Measurements from ENCODE around the gene TSPAN14.
"Not testable (repeated sequence)": the region's sequence is repeated elsewhere in the genome, so short reads cannot be mapped to it uniquely, and the experiment has no call there.

The TSPAN14 gene

GRCh38 chr10:80530251-80530650, 76.1 kb downstream of the TSPAN14 start:
- DNase-seq, result peak; percentile 26 to 33

GRCh38 chr10:80530816-80531215, 76.7 kb downstream of the TSPAN14 start:
- DNase-seq, result no peak

- DNase-seq, result no peak
These were observed 78.5 kb downstream of the TSPAN14 start for GRCh38 chr10:80532571-80532970.

- not testable (repeated sequence) for DNase-seq
These were observed 79.9 kb downstream of the TSPAN14 start for GRCh38 chr10:80534059-80534458.

GRCh38 chr10:80534646-80535045, 80.5 kb downstream of the TSPAN14 start:
- DNase-seq, result not testable (repeated sequence)

GRCh38 chr10:80535671-80536360, 81.7 kb downstream of the TSPAN14 start:
- peak; percentile 59 to 65 for DNase-seq

GRCh38 chr10:80536361-80536835, 82.3 kb downstream of the TSPAN14 start:
- no peak for DNase-seq

GRCh38 chr10:80537086-80537735, 83.1 kb downstream of the TSPAN14 start:
- no peak for DNase-seq

- DNase-seq, result no peak
These were observed 83.8 kb downstream of the TSPAN14 start, which contains the start of gene SH2D4B for GRCh38 chr10:80537736-80538480. TSS of gene SH2D4B (plus strand) at chr10:80537902. CDS start at chr10:80538332, 430 bp downstream.

GRCh38 chr10:80538481-80539185, 84.5 kb downstream of the TSPAN14 start:
- DNase-seq, result no peak

GRCh38 chr10:80539421-80540031, 85.4 kb downstream of the TSPAN14 start:
- no peak for DNase-seq

GRCh38 chr10:80540136-80540535, 86.0 kb downstream of the TSPAN14 start:
- no peak for DNase-seq

GRCh38 chr10:80540618-80540980, 86.5 kb downstream of the TSPAN14 start:
- no peak for DNase-seq

GRCh38 chr10:80540981-80541750, 87.1 kb downstream of the TSPAN14 start:
- DNase-seq, result no peak

- no peak for DNase-seq
These were observed 87.9 kb downstream of the TSPAN14 start for GRCh38 chr10:80542053-80542452.

- no peak for DNase-seq
These were observed 88.7 kb downstream of the TSPAN14 start for GRCh38 chr10:80542652-80543318.

GRCh38 chr10:80543319-80543672, 89.2 kb downstream of the TSPAN14 start:
- DNase-seq, result not testable (repeated sequence)

- no peak for DNase-seq
These were observed 90.3 kb downstream of the TSPAN14 start for GRCh38 chr10:80544316-80544953.

- no peak for DNase-seq
These were observed 91.3 kb downstream of the TSPAN14 start for GRCh38 chr10:80545258-80545881.

GRCh38 chr10:80552151-80552646, 98.1 kb downstream of the TSPAN14 start:
- DNase-seq, result no peak

Measured in activated CD4-positive, alpha-beta T cell treated with anti-CD3 and anti-CD28 coated beads, Interleukin-2, amount 50 U/mL, for 4 hours (primary cell).